Bronchial epithelial cell (primary cell): ENCODE data around the gene ATP4B. TPM values are rescaled to one million over a fixed set of nuclear protein-coding genes. Genes with fewer than 3 reads are reported as not detected.

Experiments used
- DNase-seq: peaks from one replicate; pipeline ENCODE4 v3.0.0-alpha.2; 2010; ENCODE audit warnings: low read depth
- FAIRE-seq: peaks from 2 replicates; lab custom pipeline; 2011; peaks lifted over from hg19 to GRCh38; lab: Jason Lieb, UNC
- H3K27me3 ChIP-seq: 2 replicates; pipeline ENCODE4 v1.5.1; 2011; ENCODE audit warnings: low read length; ENCODE audit not compliant: control insufficient read depth, insufficient read depth
- H3K36me3 ChIP-seq: 2 replicates; pipeline ENCODE4 v1.5.1; 2011; ENCODE audit warnings: low read length; ENCODE audit not compliant: control insufficient read depth, insufficient read depth
- H3K4me3 ChIP-seq: 2 replicates; pipeline ENCODE4 v1.5.1; 2011; ENCODE audit warnings: mild to moderate bottlenecking, low read depth, low read length, control low read depth
- CTCF ChIP-seq: IDR thresholded peaks from 2 replicates; pipeline ENCODE4 v1.5.1; 2011; ENCODE audit warnings: mild to moderate bottlenecking, moderate library complexity, low read length, control low read depth, inconsistent platforms; ENCODE audit not compliant: insufficient read depth, severe bottlenecking
- total RNA-seq: library from RNA; depleted of rRNA; stranded (reverse); fragments of >200 nt; gene quantifications from 2 replicates; pipeline ENCODE4 v1.2.1, GENCODE V29; 2014

Gene ATP4B
- total RNA-seq, 1 donor from 2014 or later: not detected

- DNase-seq (no peak), FAIRE-seq (no peak)
- H3K4me3 ChIP-seq: no peak overlapping the region
- no peak for TF ChIP-seq CTCF
- H3K27me3 ChIP-seq: peaks cover 2% of the 10 kb centered on the region
- H3K36me3 ChIP-seq: no peaks in the 10 kb centered on the region
These were observed 7.3 kb downstream of the ATP4B start for GRCh38 chr13:113650731-113651148.

- no peak for TF ChIP-seq CTCF
- no peak for FAIRE-seq
- peak; percentile 24 for DNase-seq
These were observed 7.7 kb downstream of the ATP4B start for GRCh38 chr13:113650275-113650674.

GRCh38 chr13:113649212-113649611 lies 8.8 kb downstream of the ATP4B start:
- no peak for FAIRE-seq
- Histone ChIP-seq H3K4me3 (no peak overlapping the region), H3K27me3 (no peaks in the 10 kb centered on the region), H3K36me3 (no peaks in the 10 kb centered on the region)
- no peak for DNase-seq
- no peak for TF ChIP-seq CTCF

More at GRCh38 chr13:113650275-113650674, 7.7 kb downstream of the ATP4B start:
- no peaks in the 10 kb centered on the region for H3K27me3 ChIP-seq
- no peaks in the 10 kb centered on the region for H3K36me3 ChIP-seq
- peak overlapping the region; percentile 12 for H3K4me3 ChIP-seq

- FAIRE-seq: no peak
- no peak for DNase-seq
- H3K4me3 ChIP-seq: no peak overlapping the region
- TF ChIP-seq CTCF: no peak
- H3K27me3 ChIP-seq: no peaks in the 10 kb centered on the region
- no peaks in the 10 kb centered on the region for H3K36me3 ChIP-seq
These were observed 9.8 kb downstream of the ATP4B start for GRCh38 chr13:113648216-113648610.

- Histone ChIP-seq H3K27me3 (no peaks in the 10 kb centered on the region), H3K36me3 (no peaks in the 10 kb centered on the region), H3K4me3 (no peak overlapping the region)
- TF ChIP-seq CTCF: no peak
- no peak for FAIRE-seq
- peak; percentile 39 for DNase-seq
These were observed 10.4 kb downstream of the ATP4B start for GRCh38 chr13:113647351-113648215.
